H1 (cell line): ENCODE measurements around the gene TEAD1. TPM values are rescaled to one million over a fixed set of nuclear protein-coding genes. Genes with fewer than 3 reads are reported as not detected.
A peak's percentile ranks its signal among the peaks of the same experiment; 100 is the strongest.

ENCODE experiments used
- CTCF ChIA-PET: fragments of 300-600 bp; sonication (Branson Sonifier 250); formaldehyde crosslinking; loops from one replicate; lab custom pipeline; 2021; ENCODE audit not compliant: partially characterized antibody; lab: Charles Lee
- POLR2A ChIA-PET: fragments of 300-600 bp; sonication (Branson Sonifier 250); formaldehyde crosslinking; loops from one replicate; lab custom pipeline; 2021; ENCODE audit warnings: inconsistent platforms; ENCODE audit not compliant: partially characterized antibody; lab: Charles Lee
- DNase-seq, 2 experiments: peaks; one replicate each; pipeline versions ENCODE4 v3.0.0 to v3.0.0-alpha.2; 2010 to 2022; ENCODE audit warnings: low spot score in 2 of 2, low read depth in 1 of 2, mixed read lengths in 1 of 2
- FAIRE-seq: peaks from 2 replicates; lab custom pipeline; 2011; peaks lifted over from hg19 to GRCh38; lab: Jason Lieb, UNC
- H2AFZ ChIP-seq: 2 replicates; pipeline ENCODE4 v1.8.1; 2012; ENCODE audit warnings: low read length, inconsistent platforms
- H2AK5ac ChIP-seq: 2 replicates; pipeline ENCODE4 v1.6.1; 2013; ENCODE audit warnings: low read depth, low read length
- H2BK120ac ChIP-seq: replicated peaks from 2 replicates; pipeline ENCODE3; 2013; ENCODE audit warnings: low read depth, low read length, inconsistent platforms
- H2BK12ac ChIP-seq: 2 replicates; pipeline ENCODE4 v1.6.1; 2013; ENCODE audit warnings: low read depth, low read length
- H2BK15ac ChIP-seq: 2 replicates; pipeline ENCODE4 v1.6.1; 2013; ENCODE audit warnings: low read length
- H2BK20ac ChIP-seq: 2 replicates; pipeline ENCODE4 v1.6.1; 2013; ENCODE audit warnings: low read length
- H2BK5ac ChIP-seq: 2 replicates; pipeline ENCODE4 v1.6.1; 2013; ENCODE audit warnings: low read depth, low read length
- H3K14ac ChIP-seq: 2 replicates; pipeline ENCODE4 v1.6.1; 2013; ENCODE audit warnings: inconsistent platforms; ENCODE audit not compliant: insufficient read length
- H3K18ac ChIP-seq: 2 replicates; pipeline ENCODE4 v1.6.1; 2013; ENCODE audit warnings: low read length; ENCODE audit errors: extremely low read depth
- H3K23ac ChIP-seq: 2 replicates; pipeline ENCODE4 v1.6.1; 2013; ENCODE audit warnings: inconsistent platforms; ENCODE audit not compliant: insufficient read length
- H3K23me2 ChIP-seq: 2 replicates; pipeline ENCODE4 v1.6.1; 2013; ENCODE audit warnings: low read depth, low read length
- H3K27ac ChIP-seq: 2 replicates; pipeline ENCODE4 v1.6.1; 2011; ENCODE audit warnings: low read depth, low read length, inconsistent platforms
- H3K27me3 ChIP-seq, 4 experiments: replicated peaks in 1 of 4; 1 replicate in 1 of 4; 2 replicates in 3 of 4; pipeline versions ENCODE4 v1.6.1 to v1.8.1; 2011 to 2013; ENCODE audit warnings: low read length in 3 of 4, mild to moderate bottlenecking in 3 of 4, inconsistent platforms in 2 of 4, mixed read lengths in 2 of 4, moderate library complexity in 1 of 4; ENCODE audit not compliant: control insufficient read depth in 3 of 4, insufficient read depth in 3 of 4; ENCODE audit errors: extremely low read depth in 1 of 4
- H3K36me3 ChIP-seq, 4 experiments: 2 replicates each; pipeline versions ENCODE4 v1.6.1 to v1.8.1; 2011 to 2013; ENCODE audit warnings: mild to moderate bottlenecking in 4 of 4, low read length in 3 of 4, moderate library complexity in 2 of 4, control low read depth in 1 of 4, inconsistent platforms in 1 of 4; ENCODE audit not compliant: insufficient read depth in 4 of 4, control insufficient read depth in 2 of 4
- H3K4ac ChIP-seq: replicated peaks from 2 replicates; pipeline ENCODE3; 2013; ENCODE audit warnings: low read length, low read depth, mixed read lengths, inconsistent platforms; ENCODE audit not compliant: insufficient read length
- H3K4me1 ChIP-seq, 4 experiments: replicated peaks in 1 of 4; 1 replicate in 1 of 4; 2 replicates in 3 of 4; pipeline versions ENCODE4 v1.6.1 to v1.8.1; 2011 to 2013; ENCODE audit warnings: low read length in 3 of 4, inconsistent platforms in 2 of 4, mixed read lengths in 1 of 4; ENCODE audit not compliant: insufficient read depth in 4 of 4, control insufficient read depth in 3 of 4
- H3K4me2 ChIP-seq, 2 experiments: 2 replicates each; pipeline versions ENCODE4 v1.6.1 to v1.8.1; 2011 to 2013; ENCODE audit warnings: low read depth in 2 of 2, low read length in 2 of 2, control low read depth in 1 of 2, inconsistent platforms in 1 of 2, mild to moderate bottlenecking in 1 of 2; ENCODE audit not compliant: insufficient read depth in 1 of 2
- H3K4me3 ChIP-seq, 4 experiments: fragments of 200-600, 300-600 bp in 1 of 4; sonication (generic), shearing (Covaris generic), sonication (Bioruptor Twin) in 1 of 4; 2 replicates each; pipeline versions ENCODE4 v1.5.1 to v1.8.1; 2011 to 2016; ENCODE audit warnings: low read length in 4 of 4, low read depth in 3 of 4, control low read depth in 2 of 4, inconsistent platforms in 2 of 4, mild to moderate bottlenecking in 2 of 4, mixed read lengths in 1 of 4, moderate library complexity in 1 of 4; ENCODE audit not compliant: insufficient read depth in 2 of 4; ENCODE audit errors: extremely low read depth in 1 of 4
- H3K56ac ChIP-seq: replicated peaks from 2 replicates; pipeline ENCODE3; 2013; ENCODE audit warnings: low read depth, mild to moderate bottlenecking, mixed read lengths, low read length, inconsistent platforms; ENCODE audit not compliant: insufficient read length
- H3K79me1 ChIP-seq: 2 replicates; pipeline ENCODE4 v1.6.1; 2013; ENCODE audit warnings: low read depth, low read length, control low read depth
- H3K79me2 ChIP-seq, 2 experiments: 2 replicates each; pipeline versions ENCODE4 v1.6.1 to v1.8.1; 2012 to 2013; ENCODE audit warnings: low read length in 2 of 2, mild to moderate bottlenecking in 2 of 2, inconsistent platforms in 1 of 2; ENCODE audit not compliant: insufficient read depth in 2 of 2, control insufficient read depth in 1 of 2
- H3K9ac ChIP-seq, 4 experiments: replicated peaks in 1 of 4; 1 replicate in 1 of 4; 2 replicates in 3 of 4; pipeline versions ENCODE4 v1.6.1 to v1.8.1; 2011 to 2013; ENCODE audit warnings: low read depth in 3 of 4, low read length in 3 of 4, control low read depth in 2 of 4, mild to moderate bottlenecking in 2 of 4, moderate library complexity in 2 of 4, inconsistent platforms in 1 of 4; ENCODE audit errors: extremely low read depth in 1 of 4
- H3K9me3 ChIP-seq, 2 experiments: 2 replicates each; pipeline versions ENCODE4 v1.6.1 to v1.8.1; 2012 to 2013; ENCODE audit warnings: mild to moderate bottlenecking in 2 of 2, moderate library complexity in 2 of 2, control low read depth in 1 of 2, inconsistent platforms in 1 of 2, low read depth in 1 of 2, low read length in 1 of 2, mixed read lengths in 1 of 2; ENCODE audit not compliant: insufficient read depth in 2 of 2
- H4K20me1 ChIP-seq, 2 experiments: replicated peaks in 1 of 2; 2 replicates each; pipeline versions ENCODE3 to v1.8.1; 2011 to 2013; ENCODE audit warnings: inconsistent platforms in 2 of 2, low read length in 2 of 2, mild to moderate bottlenecking in 1 of 2; ENCODE audit not compliant: insufficient read depth in 2 of 2, control insufficient read depth in 1 of 2
- H4K5ac ChIP-seq: 2 replicates; pipeline ENCODE4 v1.6.1; 2013; ENCODE audit warnings: low read length, low read depth, mixed read lengths, inconsistent platforms; ENCODE audit not compliant: insufficient read length
- H4K8ac ChIP-seq: 2 replicates; pipeline ENCODE4 v1.8.0; 2013; ENCODE audit warnings: mild to moderate bottlenecking, moderate library complexity, low read length, inconsistent platforms; ENCODE audit not compliant: insufficient read depth; ENCODE audit errors: extremely low read depth
- H4K91ac ChIP-seq: replicated peaks from 2 replicates; pipeline ENCODE3; 2013; ENCODE audit warnings: low read length, mixed read lengths, inconsistent platforms; ENCODE audit not compliant: insufficient read length
- BCL11A ChIP-seq, 2 experiments: IDR thresholded peaks; one replicate each; pipeline ENCODE4 v1.6.1; 2011; ENCODE audit warnings: low read depth in 2 of 2, low read length in 2 of 2, mild to moderate bottlenecking in 2 of 2
- NANOG ChIP-seq: IDR thresholded peaks from 2 replicates; pipeline ENCODE4 v1.6.1; 2011; ENCODE audit warnings: low read length, low read depth, mild to moderate bottlenecking, inconsistent platforms; ENCODE audit not compliant: insufficient read depth, poor library complexity, severe bottlenecking
- RAD21 ChIP-seq, 2 experiments: IDR thresholded peaks in 1 of 2; conservative IDR thresholded peaks in 1 of 2; 2 replicates each; pipeline ENCODE4 v1.6.1; 2011; ENCODE audit warnings: low read depth in 2 of 2, low read length in 2 of 2, improper control_type of control experiment in 1 of 2, inconsistent platforms in 1 of 2, mild to moderate bottlenecking in 1 of 2, moderate library complexity in 1 of 2
- TCF12 ChIP-seq: IDR thresholded peaks from 2 replicates; pipeline ENCODE4 v1.6.1; 2011; ENCODE audit warnings: low read depth, mild to moderate bottlenecking, low read length
- WGBS, 2 experiments: shearing (Covaris generic) in 1 of 2; methylation state at CpG; one replicate each; pipeline versions ENCODE4 v1.1.6 to v1.1.7; 2013 to 2015; ENCODE audit warnings: low lambda C conversion rate in 2 of 2, mixed read lengths in 2 of 2, inconsistent platforms in 1 of 2, low coverage in 1 of 2, missing lambda C conversion rate in 1 of 2; ENCODE audit not compliant: insufficient replicate concordance in 2 of 2, insufficient coverage in 1 of 2, insufficient read length in 1 of 2; ENCODE audit errors: extremely low coverage in 1 of 2, missing lambda C conversion rate in 1 of 2; 5-methylcytosine and 5-hydroxymethylcytosine counted together
- polyA plus RNA-seq, 7 experiments: library from polyadenylated mRNA; depleted of rRNA in 3 of 7; stranded (reverse) in 5 of 7; unstranded in 2 of 7; fragments of >200 nt in 5 of 7; fragments of 200-250 nt in 2 of 7; gene quantifications; 1 replicate in 5 of 7; 2 replicates in 1 of 7; 4 replicates in 1 of 7; pipeline versions ENCODE4 v1.2.1 to v1.2.3, GENCODE V29; 2011 to 2013; ENCODE audit warnings: missing spikeins in 2 of 7, mixed read lengths in 2 of 7
- total RNA-seq: library from RNA; stranded (reverse); fragmentation: NEBNext Ultra II Directional; extraction: Animal tissue kit (Norgen Biotek cat#: 25700); gene quantifications from 2 replicates; pipeline ENCODE4 v1.2.1, GENCODE V29; 2021
- TF ChIP-seq, protein P1 (sequence below), 3 experiments: IDR thresholded peaks; 1 replicate in 2 of 3; 2 replicates in 1 of 3; pipeline versions ENCODE4 v1.5.1 to v1.6.1; 2011; ENCODE audit warnings: low read length in 3 of 3, mild to moderate bottlenecking in 3 of 3, inconsistent platforms in 2 of 3, low read depth in 1 of 3, moderate library complexity in 1 of 3; ENCODE audit not compliant: insufficient read depth in 1 of 3; ENCODE audit errors: control extremely low read depth in 1 of 3
- TF ChIP-seq, protein P2 (sequence below): IDR thresholded peaks from 2 replicates; pipeline ENCODE4 v1.6.1; 2012; ENCODE audit warnings: low read length, inconsistent platforms

TEAD1 gene
- total and polyA plus RNA-seq, 2 of the 8 experiments (the other 6 are each of a cell fraction or from before 2014, with no cell fraction given): 15.6 to 67.4 TPM

- H3K4me1 ChIP-seq: peaks cover 13 to 58% (median 40%) of the 10 kb centered on the region in 4 experiments
- CTCF ChIA-PET: interaction anchor here (0.5 to 3.7 kb wide), 6 partner anchors 10 to 591 kb away, joined by 3 to 15 read pairs (median 4); no protein-coding TSS in a partner anchor
- POLR2A ChIA-PET: interaction anchor here (0.7 to 3.2 kb wide), 11 partner anchors 10 to 186 kb away, joined by 3 to 12 read pairs (median 4); no protein-coding TSS in a partner anchor
- TF ChIP-seq, protein P1, sequence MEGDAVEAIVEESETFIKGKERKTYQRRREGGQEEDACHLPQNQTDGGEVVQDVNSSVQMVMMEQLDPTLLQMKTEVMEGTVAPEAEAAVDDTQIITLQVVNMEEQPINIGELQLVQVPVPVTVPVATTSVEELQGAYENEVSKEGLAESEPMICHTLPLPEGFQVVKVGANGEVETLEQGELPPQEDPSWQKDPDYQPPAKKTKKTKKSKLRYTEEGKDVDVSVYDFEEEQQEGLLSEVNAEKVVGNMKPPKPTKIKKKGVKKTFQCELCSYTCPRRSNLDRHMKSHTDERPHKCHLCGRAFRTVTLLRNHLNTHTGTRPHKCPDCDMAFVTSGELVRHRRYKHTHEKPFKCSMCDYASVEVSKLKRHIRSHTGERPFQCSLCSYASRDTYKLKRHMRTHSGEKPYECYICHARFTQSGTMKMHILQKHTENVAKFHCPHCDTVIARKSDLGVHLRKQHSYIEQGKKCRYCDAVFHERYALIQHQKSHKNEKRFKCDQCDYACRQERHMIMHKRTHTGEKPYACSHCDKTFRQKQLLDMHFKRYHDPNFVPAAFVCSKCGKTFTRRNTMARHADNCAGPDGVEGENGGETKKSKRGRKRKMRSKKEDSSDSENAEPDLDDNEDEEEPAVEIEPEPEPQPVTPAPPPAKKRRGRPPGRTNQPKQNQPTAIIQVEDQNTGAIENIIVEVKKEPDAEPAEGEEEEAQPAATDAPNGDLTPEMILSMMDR (IDR thresholded peaks at IDR 0.05; ENCODE audit: control extremely low read depth in 1 of 3, insufficient read depth in 1 of 3, low read depth in 1 of 3, low read length in 3 of 3): no peak
- TF ChIP-seq RAD21 (IDR thresholded peaks at IDR 0.05 in 1 of 2, conservative IDR thresholded peaks at IDR 0.05 in 1 of 2; ENCODE audit: low read depth in 2 of 2, low read length in 2 of 2): no peak
- TF ChIP-seq, protein P2, sequence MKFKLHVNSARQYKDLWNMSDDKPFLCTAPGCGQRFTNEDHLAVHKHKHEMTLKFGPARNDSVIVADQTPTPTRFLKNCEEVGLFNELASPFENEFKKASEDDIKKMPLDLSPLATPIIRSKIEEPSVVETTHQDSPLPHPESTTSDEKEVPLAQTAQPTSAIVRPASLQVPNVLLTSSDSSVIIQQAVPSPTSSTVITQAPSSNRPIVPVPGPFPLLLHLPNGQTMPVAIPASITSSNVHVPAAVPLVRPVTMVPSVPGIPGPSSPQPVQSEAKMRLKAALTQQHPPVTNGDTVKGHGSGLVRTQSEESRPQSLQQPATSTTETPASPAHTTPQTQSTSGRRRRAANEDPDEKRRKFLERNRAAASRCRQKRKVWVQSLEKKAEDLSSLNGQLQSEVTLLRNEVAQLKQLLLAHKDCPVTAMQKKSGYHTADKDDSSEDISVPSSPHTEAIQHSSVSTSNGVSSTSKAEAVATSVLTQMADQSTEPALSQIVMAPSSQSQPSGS: peak; percentile 81; the same call in 1 of the 2 replicates
- TF ChIP-seq BCL11A (IDR thresholded peaks at IDR 0.05; ENCODE audit: low read depth in 2 of 2, low read length in 2 of 2): no peak
- TF ChIP-seq TCF12: no peak
- peak; percentile 33 for TF ChIP-seq NANOG
Observed at GRCh38 chr11:12680246-12680939, 6.2 kb downstream of the TEAD1 start.

More at GRCh38 chr11:12680246-12680939, 6.2 kb downstream of the TEAD1 start:
- Histone ChIP-seq H3K4ac (no peak overlapping the region), H3K27me3 (peaks cover 0 to 14% (median 4%) of the 10 kb centered on the region in 4 experiments; a peak in 5 of 7 replicates), H2BK5ac (peak overlapping the region; percentile 69), H2BK20ac (no peak overlapping the region), H3K27ac (peak overlapping the region; percentile 41), H3K9me3 (no peaks in the 10 kb centered on the region), H3K23me2 (peaks cover 5% of the 10 kb centered on the region), H3K79me1 (peaks cover 7% of the 10 kb centered on the region; the same call in 1 of the 2 replicates), H3K36me3 (no peaks in the 10 kb centered on the region; a peak in 1 of 8 replicates), H4K20me1 (peaks cover 35 to 40% of the 10 kb centered on the region in 2 experiments), H3K23ac (no peak overlapping the region), H3K18ac (no peak overlapping the region; the same call in 1 of the 2 replicates), H3K9ac (peak overlapping the region in 1 of 4 experiments; percentile 66; a peak in 2 of 7 replicates), H4K8ac (no peak overlapping the region), H2BK15ac (no peak overlapping the region), H2BK12ac (peak overlapping the region; percentile 77; the same call in 1 of the 2 replicates), H3K14ac (no peak overlapping the region), H3K4me3 (peak overlapping the region in 3 of 4 experiments; percentile 1 to 52 (median 27); a peak in 5 of 8 replicates), H4K91ac (no peak overlapping the region), H2AK5ac (peak overlapping the region; percentile 99), H2AFZ (no peak overlapping the region), H3K79me2 (peaks cover 9 to 87% of the 10 kb centered on the region in 2 experiments; a peak in 3 of 4 replicates), H3K4me2 (peak overlapping the region; percentile 75 to 77), H3K56ac (no peak overlapping the region), H4K5ac (no peak overlapping the region), H2BK120ac (peak overlapping the region; percentile 47)
- peak; percentile 86 to 88 for DNase-seq
- WGBS, 2 experiments: 2% methylated on average over 21 of the region's 21 CpGs; no CpG with 5 or more reads in 1 of the 2 experiments
- peak; percentile 84 for FAIRE-seq
